HCT116 (cell line): ENCODE data around the gene PRTG.

ENCODE experiments used
- CBX3 ChIP-seq: IDR thresholded peaks from 2 replicates; pipeline ENCODE4 v1.6.1; 2012; ENCODE audit warnings: low read depth
- EZH2 ChIP-seq: fragments of 200-600 bp; sonication (generic); IDR thresholded peaks from 2 replicates; pipeline ENCODE4 v1.6.1; 2017; ENCODE audit warnings: antibody characterized with exemption, mixed run types
- POLR2A ChIP-seq: IDR thresholded peaks from 2 replicates; pipeline ENCODE4 v1.7.0; 2011; ENCODE audit warnings: borderline replicate concordance; ENCODE audit not compliant: insufficient read depth, insufficient read length; ENCODE audit errors: extremely low read depth
- POLR2AphosphoS5 ChIP-seq: IDR thresholded peaks from 2 replicates; pipeline ENCODE4 v1.6.1; 2011; ENCODE audit warnings: mild to moderate bottlenecking, low read depth, low read length, moderate library complexity
- SIN3A ChIP-seq: IDR thresholded peaks from 2 replicates; pipeline ENCODE4 v1.6.1; 2012; ENCODE audit warnings: low read depth
- ZFX ChIP-seq: fragments of 450-650 bp; IDR thresholded peaks from 2 replicates; pipeline ENCODE4 v1.6.1; 2017
- TF ChIP-seq, protein P1 (sequence below), 3 experiments: fragments of 200-600 bp in 1 of 3; sonication (generic) in 1 of 3; IDR thresholded peaks in 2 of 3; conservative IDR thresholded peaks in 1 of 3; 2 replicates each; pipeline ENCODE4 v1.5.1; 2012 to 2017; ENCODE audit warnings: low read depth in 2 of 3, low read length in 2 of 3, antibody characterized with exemption in 1 of 3, borderline replicate concordance in 1 of 3, control low read depth in 1 of 3, mild to moderate bottlenecking in 1 of 3, mixed read lengths in 1 of 3, mixed run types in 1 of 3, moderate library complexity in 1 of 3; ENCODE audit not compliant: insufficient read depth in 1 of 3

GRCh38 chr15:55698653-55699052 is 44.3 kb downstream of the PRTG start:
- TF ChIP-seq EZH2 (no peak), SIN3A (no peak), POLR2A (no peak), POLR2AphosphoS5 (no peak), ZFX (no peak), CBX3 (no peak)
- TF ChIP-seq, protein P1, sequence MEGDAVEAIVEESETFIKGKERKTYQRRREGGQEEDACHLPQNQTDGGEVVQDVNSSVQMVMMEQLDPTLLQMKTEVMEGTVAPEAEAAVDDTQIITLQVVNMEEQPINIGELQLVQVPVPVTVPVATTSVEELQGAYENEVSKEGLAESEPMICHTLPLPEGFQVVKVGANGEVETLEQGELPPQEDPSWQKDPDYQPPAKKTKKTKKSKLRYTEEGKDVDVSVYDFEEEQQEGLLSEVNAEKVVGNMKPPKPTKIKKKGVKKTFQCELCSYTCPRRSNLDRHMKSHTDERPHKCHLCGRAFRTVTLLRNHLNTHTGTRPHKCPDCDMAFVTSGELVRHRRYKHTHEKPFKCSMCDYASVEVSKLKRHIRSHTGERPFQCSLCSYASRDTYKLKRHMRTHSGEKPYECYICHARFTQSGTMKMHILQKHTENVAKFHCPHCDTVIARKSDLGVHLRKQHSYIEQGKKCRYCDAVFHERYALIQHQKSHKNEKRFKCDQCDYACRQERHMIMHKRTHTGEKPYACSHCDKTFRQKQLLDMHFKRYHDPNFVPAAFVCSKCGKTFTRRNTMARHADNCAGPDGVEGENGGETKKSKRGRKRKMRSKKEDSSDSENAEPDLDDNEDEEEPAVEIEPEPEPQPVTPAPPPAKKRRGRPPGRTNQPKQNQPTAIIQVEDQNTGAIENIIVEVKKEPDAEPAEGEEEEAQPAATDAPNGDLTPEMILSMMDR (IDR thresholded peaks at IDR 0.05 in 2 of 3, conservative IDR thresholded peaks at IDR 0.05 in 1 of 3; ENCODE audit: borderline replicate concordance in 1 of 3, insufficient read depth in 1 of 3, low read depth in 2 of 3, low read length in 2 of 3): no peak
